Gastrocnemius medialis (tissue), 4 donors: Measurements from ENCODE around the gene KLHL12. TPM values are rescaled to one million over a fixed set of nuclear protein-coding genes. Genes with fewer than 3 reads are reported as not detected.
"Not testable (repeated sequence)": the region's sequence is repeated elsewhere in the genome, so short reads cannot be mapped to it uniquely, and the experiment has no call there.

ENCODE experiments used
- ATAC-seq, 2 donors: fragments of 150-250 bp; one replicate each; pipeline ENCODE4 v1.9.1; 2016
- DNase-seq, 2 donors: peaks; one replicate each; pipeline ENCODE4 v3.0.0-alpha.2; 2019
- H3K27ac ChIP-seq, 4 donors: fragments of 200-600 bp; sonication (generic); 1 replicate in 1 of 4; 2 replicates in 3 of 4; pipeline ENCODE4 v1.5.1; 2016 to 2018; ENCODE audit warnings: mild to moderate bottlenecking in 2 of 4, moderate library complexity in 1 of 4
- H3K27me3 ChIP-seq, 3 donors: fragments of 200-600 bp; sonication (generic) in 2 of 3; 1 replicate in 1 of 3; 2 replicates in 2 of 3; pipeline versions ENCODE4 v1.5.1 to v1.6.0; 2016 to 2019; ENCODE audit warnings: mild to moderate bottlenecking in 1 of 3, moderate library complexity in 1 of 3
- H3K36me3 ChIP-seq, 2 donors: fragments of 200-600 bp; sonication (generic) in 1 of 2; one replicate each; pipeline ENCODE4 v1.5.1; 2017 to 2018
- H3K4me1 ChIP-seq, 2 donors: fragments of 200-600 bp; sonication (generic) in 1 of 2; one replicate each; pipeline ENCODE4 v1.5.1; 2016 to 2017; ENCODE audit warnings: mild to moderate bottlenecking in 2 of 2
- H3K4me3 ChIP-seq, 4 donors: fragments of 200-600 bp; sonication (generic) in 3 of 4; 1 replicate in 1 of 4; 2 replicates in 3 of 4; pipeline ENCODE4 v1.5.1; 2016 to 2019; ENCODE audit warnings: mild to moderate bottlenecking in 2 of 4
- H3K9me3 ChIP-seq, 3 donors: fragments of 200-600 bp; sonication (generic) in 2 of 3; 1 replicate in 1 of 3; 2 replicates in 2 of 3; pipeline ENCODE4 v1.5.1; 2016 to 2019
- CTCF ChIP-seq, 5 experiments: fragments of 450-650 bp in 3 of 5; fragments of 200-600 bp in 2 of 5; sonication (generic) in 2 of 5; IDR thresholded peaks in 4 of 5; conservative IDR thresholded peaks in 1 of 5; 1 replicate in 4 of 5; 2 replicates in 1 of 5; pipeline ENCODE4 v1.5.1; 2016 to 2019; ENCODE audit warnings: antibody characterized with exemption in 5 of 5, mild to moderate bottlenecking in 3 of 5, moderate library complexity in 3 of 5
- POLR2A ChIP-seq, 2 donors: fragments of 450-650 bp; IDR thresholded peaks; one replicate each; pipeline ENCODE4 v1.6.1; 2017; ENCODE audit warnings: antibody characterized with exemption in 2 of 2, mild to moderate bottlenecking in 2 of 2, moderate library complexity in 2 of 2
- in situ Hi-C, 4 donors: fragments of 200-750 bp; cut with MboI; loops; one replicate each; pipeline versions ENCODE4 v1.15.0 to v1.8.0; 2017; ENCODE audit warnings: low sequenced_read_pairs in 4 of 4
- intact Hi-C: fragments of 100-400 bp; cut with DNase I; formaldehyde crosslinking; loops from one replicate; pipeline ENCODE4 v1.15.1; 2023; ENCODE audit warnings: low total_unique reads
- total RNA-seq, 4 donors: library from RNA; depleted of rRNA; stranded (reverse); fragments of >200 nt; gene quantifications; one replicate each; pipeline versions ENCODE4 v1.1.0 to v1.2.3, GENCODE V29; 2016

KLHL12 gene
- total RNA-seq, 4 donors from 2014 or later: 12.1 to 24.0 (median 12.6) TPM

- TF ChIP-seq CTCF (IDR thresholded peaks at IDR 0.05 in 4 of 5, conservative IDR thresholded peaks at IDR 0.05 in 1 of 5): no peak
- TF ChIP-seq POLR2A (IDR thresholded peaks at IDR 0.05): no peak
- DNase-seq: no peak
- intact Hi-C loops (no loop called here), in situ Hi-C loops (loop anchor here in 1 of 4 donors (10.0 kb wide), 1 partner anchor 56 kb away; no protein-coding TSS in a partner anchor)
- H3K27me3 ChIP-seq: no peaks in the 10 kb centered on the region
- H3K36me3 ChIP-seq: peaks cover 0 to 32% of the 10 kb centered on the region in 2 donors
- no peaks in the 10 kb centered on the region for H3K9me3 ChIP-seq
- H3K4me1 ChIP-seq: no peaks in the 10 kb centered on the region
- H3K27ac ChIP-seq: no peak overlapping the region
- no peak overlapping the region for H3K4me3 ChIP-seq
- ATAC-seq: no peak
Measured at GRCh38 chr1:202938287-202938925, 11.4 kb upstream of the KLHL12 start.

GRCh38 chr1:202936409-202936808, 9.4 kb upstream of the KLHL12 start:
- in situ Hi-C loops: loop anchor here in 1 of 4 donors (10.0 kb wide), 1 partner anchor 58 kb away; no protein-coding TSS in a partner anchor
- intact Hi-C loops: not testable (repeated sequence)

GRCh38 chr1:202935844-202936243, 8.8 kb upstream of the KLHL12 start:
- Histone ChIP-seq H3K4me1 (no peaks in the 10 kb centered on the region), H3K36me3 (peaks cover 0 to 7% of the 10 kb centered on the region in 2 donors), H3K9me3 (peaks cover 0 to 3% (median 0%) of the 10 kb centered on the region in 3 donors), H3K27ac (no peak overlapping the region), H3K27me3 (no peaks in the 10 kb centered on the region), H3K4me3 (no peak overlapping the region)
- ATAC-seq: no peak
- in situ Hi-C loops (loop anchor here in 1 of 4 donors (10.0 kb wide), 1 partner anchor 59 kb away; no protein-coding TSS in a partner anchor), intact Hi-C loops (no loop called here)
- TF ChIP-seq POLR2A (IDR thresholded peaks at IDR 0.05) (no peak), CTCF (IDR thresholded peaks at IDR 0.05 in 4 of 5, conservative IDR thresholded peaks at IDR 0.05 in 1 of 5) (no peak)
- DNase-seq: no peak

More at GRCh38 chr1:202936409-202936808, 9.4 kb upstream of the KLHL12 start:
- not testable (repeated sequence) for H3K4me1 ChIP-seq, H3K9me3 ChIP-seq, ATAC-seq, H3K27ac ChIP-seq, H3K4me3 ChIP-seq, DNase-seq, H3K27me3 ChIP-seq
- H3K36me3 ChIP-seq: peaks cover 0 to 12% of the 10 kb centered on the region in 2 donors

- H3K9me3 ChIP-seq: peaks cover 0 to 3% (median 0%) of the 10 kb centered on the region in 3 donors
- in situ Hi-C loops: loop anchor here in 1 of 4 donors (10.0 kb wide), 1 partner anchor 60 kb away; no protein-coding TSS in a partner anchor
Measured at GRCh38 chr1:202934755-202935154, 7.7 kb upstream of the KLHL12 start.

More at GRCh38 chr1:202934755-202935154, 7.7 kb upstream of the KLHL12 start:
- H3K27me3 ChIP-seq: no peaks in the 10 kb centered on the region
- H3K4me1 ChIP-seq: no peaks in the 10 kb centered on the region
- TF ChIP-seq CTCF (IDR thresholded peaks at IDR 0.05 in 4 of 5, conservative IDR thresholded peaks at IDR 0.05 in 1 of 5) (no peak), POLR2A (IDR thresholded peaks at IDR 0.05) (no peak)
- ATAC-seq: no peak
- H3K36me3 ChIP-seq: no peaks in the 10 kb centered on the region
- intact Hi-C loops: no loop called here
- H3K27ac ChIP-seq: no peak overlapping the region
- no peak overlapping the region for H3K4me3 ChIP-seq
- DNase-seq: no peak
